ENCODE results near the gene CCDC187. TPM values are rescaled to one million over a fixed set of nuclear protein-coding genes. Genes with fewer than 3 reads are reported as not detected.
A peak's percentile ranks its signal among the peaks of the same experiment; 100 is the strongest.

CCDC187 gene
- total and polyA plus RNA-seq, 8 donors: 0.12 to 2.8 (median 0.45) TPM; not detected in 1

GRCh38 chr9:136244122-136244968, 59.5 kb downstream of the CCDC187 start:
- 30 to 38% (median 37%) methylated on average over 11 of the region's 11 CpGs for WGBS, 5 donors

DNA sequence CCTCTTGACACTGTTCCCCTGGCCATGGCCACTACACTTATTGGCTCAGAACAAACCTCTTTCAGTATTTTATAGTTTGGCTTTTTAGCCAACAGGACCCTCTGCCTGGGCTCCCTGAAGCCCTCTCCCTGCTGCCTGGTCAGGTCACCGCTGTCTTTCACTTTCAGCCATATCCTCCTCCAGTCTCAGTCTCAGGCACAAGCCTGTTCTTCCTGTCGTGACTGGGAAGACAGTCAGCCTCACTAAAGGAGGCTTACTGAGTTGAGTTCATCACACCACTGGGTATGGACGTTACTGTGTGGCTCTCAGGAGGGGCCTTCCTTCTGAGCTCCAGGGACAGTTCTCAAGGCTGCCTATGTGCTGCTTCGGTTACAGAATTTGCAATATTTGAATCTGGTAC, 60.3 kb downstream of the CCDC187 start:
- Histone ChIP-seq H3K27me3 (no peaks in the 10 kb centered on the region), H3K4me1 (peaks cover 14 to 56% (median 43%) of the 10 kb centered on the region in 4 donors), H3K27ac (no peak overlapping the region), H3K4me3 (no peak overlapping the region), H3K9me3 (no peaks in the 10 kb centered on the region), H3K36me3 (no peaks in the 10 kb centered on the region)
- TF ChIP-seq EP300 (IDR thresholded peaks at IDR 0.05): no peak
- TF ChIP-seq POLR2A (IDR thresholded peaks at IDR 0.05): no peak
- no peak for TF ChIP-seq CTCF (IDR thresholded peaks at IDR 0.05)
- no peak for TF ChIP-seq POLR2AphosphoS5 (IDR thresholded peaks at IDR 0.05)
- intact Hi-C loops (cut with DNase I; ENCODE audit: low total_unique reads): no loop called here
- no peak for DNase-seq
- WGBS, 5 donors: 74 to 85% (median 78%) methylated on average over 4 of the region's 4 CpGs

More at GRCh38 chr9:136244122-136244968, 59.5 kb downstream of the CCDC187 start:
- Histone ChIP-seq H3K27ac (no peak overlapping the region), H3K36me3 (no peaks in the 10 kb centered on the region), H3K27me3 (no peaks in the 10 kb centered on the region), H3K9me3 (no peaks in the 10 kb centered on the region), H3K4me3 (peak overlapping the region; percentile 80 to 97 (median 88)), H3K4me1 (peaks cover 14 to 49% (median 40%) of the 10 kb centered on the region in 4 donors)
- intact Hi-C loops (cut with DNase I; ENCODE audit: low total_unique reads): no loop called here
- TF ChIP-seq POLR2AphosphoS5 (IDR thresholded peaks at IDR 0.05) (no peak), POLR2A (IDR thresholded peaks at IDR 0.05) (no peak), CTCF (IDR thresholded peaks at IDR 0.05) (no peak), EP300 (IDR thresholded peaks at IDR 0.05) (no peak)
- DNase-seq: peak in 1 of 2 donors; percentile 44

GRCh38 chr9:136242918-136243525, 60.9 kb downstream of the CCDC187 start:
- no peaks in the 10 kb centered on the region for H3K36me3 ChIP-seq
- no peak for DNase-seq
- intact Hi-C loops (cut with DNase I; ENCODE audit: low total_unique reads): no loop called here
- H3K27ac ChIP-seq: no peak overlapping the region
- H3K4me1 ChIP-seq: peaks cover 14 to 62% (median 43%) of the 10 kb centered on the region in 4 donors
- TF ChIP-seq EP300 (IDR thresholded peaks at IDR 0.05): no peak
- TF ChIP-seq POLR2A (IDR thresholded peaks at IDR 0.05): no peak
- TF ChIP-seq POLR2AphosphoS5 (IDR thresholded peaks at IDR 0.05): no peak
- no peak for TF ChIP-seq CTCF (IDR thresholded peaks at IDR 0.05)
- H3K4me3 ChIP-seq: no peak overlapping the region
- no peaks in the 10 kb centered on the region for H3K9me3 ChIP-seq
- WGBS, 5 donors: 71 to 75% (median 73%) methylated on average over 6 of the region's 6 CpGs
- H3K27me3 ChIP-seq: no peaks in the 10 kb centered on the region

GRCh38 chr9:136242248-136242647, 61.6 kb downstream of the CCDC187 start:
- no peaks in the 10 kb centered on the region for H3K9me3 ChIP-seq
- DNase-seq: no peak
- H3K36me3 ChIP-seq: peaks cover 0 to 3% (median 2%) of the 10 kb centered on the region in 4 donors
- intact Hi-C loops (cut with DNase I; ENCODE audit: low total_unique reads): no loop called here
- H3K27ac ChIP-seq: no peak overlapping the region
- TF ChIP-seq CTCF (IDR thresholded peaks at IDR 0.05): no peak
- H3K27me3 ChIP-seq: no peaks in the 10 kb centered on the region
- no peak overlapping the region for H3K4me3 ChIP-seq
- H3K4me1 ChIP-seq: peaks cover 14 to 62% (median 43%) of the 10 kb centered on the region in 4 donors
- WGBS, 5 donors: 85 to 91% (median 87%) methylated on average over 8 of the region's 8 CpGs
